Fibroblast of villous mesenchyme (primary cell): Measurements from ENCODE around the gene FLNC. TPM values are rescaled to one million over a fixed set of nuclear protein-coding genes. Genes with fewer than 3 reads are reported as not detected.

Experiments used
- DNase-seq: peaks from one replicate; pipeline ENCODE4 v3.0.0-alpha.2; 2010; ENCODE audit warnings: low read depth
- H3K4me3 ChIP-seq: 2 replicates; pipeline ENCODE4 v1.5.1; 2011; ENCODE audit warnings: low read depth, mild to moderate bottlenecking, low read length
- CTCF ChIP-seq: IDR thresholded peaks from 2 replicates; pipeline ENCODE4 v1.5.1; 2012; ENCODE audit warnings: low read depth, mild to moderate bottlenecking, low read length; ENCODE audit not compliant: insufficient read depth
- total RNA-seq: library from RNA; depleted of rRNA; stranded (reverse); fragments of >200 nt; gene quantifications from 2 replicates; pipeline ENCODE4 v1.2.3, GENCODE V29; 2012

The FLNC gene
- total RNA-seq, 1 donor, result 185 TPM

GRCh38 chr7:128845987-128846386 lies 15.8 kb downstream of the FLNC start:
- DNase-seq, result no peak
- H3K4me3 ChIP-seq, result no peak overlapping the region
- TF ChIP-seq CTCF, result no peak

- no peak overlapping the region for H3K4me3 ChIP-seq
- DNase-seq, result no peak
- no peak for TF ChIP-seq CTCF
Observed at GRCh38 chr7:128846781-128847444, 16.7 kb downstream of the FLNC start.

GRCh38 chr7:128847721-128848211 lies 17.6 kb downstream of the FLNC start:
- DNase-seq, result no peak
- no peak overlapping the region for H3K4me3 ChIP-seq
- no peak for TF ChIP-seq CTCF

- no peak for DNase-seq
Observed at GRCh38 chr7:128848289-128849155, 18.3 kb downstream of the FLNC start.

GRCh38 chr7:128849156-128849515 lies 18.9 kb downstream of the FLNC start:
- no peak for DNase-seq
- no peak overlapping the region for H3K4me3 ChIP-seq
- no peak for TF ChIP-seq CTCF

More at GRCh38 chr7:128848289-128849155, 18.3 kb downstream of the FLNC start:
- TF ChIP-seq CTCF, result no peak
- no peak overlapping the region for H3K4me3 ChIP-seq

- no peak for DNase-seq
- H3K4me3 ChIP-seq, result no peak overlapping the region
- TF ChIP-seq CTCF, result no peak
Observed at GRCh38 chr7:128849804-128850490, 19.7 kb downstream of the FLNC start.
